ENCODE measurements around the gene LST1. TPM values are rescaled to one million over a fixed set of nuclear protein-coding genes. Genes with fewer than 3 reads are reported as not detected.

LST1 gene
- total and polyA plus RNA-seq, 2 of the 8 experiments (the other 6 are each of a cell fraction or from before 2014, with no cell fraction given), result not detected

DNA sequence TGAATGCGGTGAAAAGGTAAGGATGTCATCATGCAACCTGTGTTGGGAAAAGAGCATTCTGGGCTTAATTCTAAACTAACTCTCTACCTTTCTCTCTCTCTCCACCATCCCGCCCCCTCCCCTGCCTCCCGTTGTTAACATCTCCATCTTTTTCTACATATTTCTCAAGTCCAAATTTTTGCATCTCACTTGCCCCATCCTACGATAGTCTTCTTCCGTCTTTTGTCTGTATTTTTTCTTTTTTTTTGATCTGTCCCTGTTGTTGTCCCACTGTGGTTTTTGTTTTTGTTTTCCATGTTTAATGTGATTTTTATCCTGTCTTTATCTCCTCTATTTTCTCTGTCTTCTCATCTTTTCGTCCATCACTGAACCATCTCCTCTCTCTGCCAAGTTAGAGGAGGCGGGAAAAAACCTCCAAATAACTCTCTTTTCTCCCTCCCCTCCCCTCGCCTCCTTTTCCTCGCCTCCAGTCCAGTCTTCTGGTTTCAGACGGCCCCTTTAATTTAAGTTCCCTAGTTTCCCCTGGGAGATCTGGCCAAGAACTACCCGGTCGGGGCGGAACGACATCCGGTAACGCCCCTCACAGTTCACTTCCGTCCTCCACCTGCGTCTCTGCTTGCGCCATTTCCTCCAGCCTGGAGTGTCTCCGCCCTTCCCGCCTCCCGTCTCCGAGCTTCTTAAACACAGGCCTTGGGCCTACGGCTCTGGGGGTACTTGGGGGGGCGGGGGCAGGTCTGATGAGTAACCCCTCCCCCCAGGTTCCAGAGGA, 38.9 kb upstream of the LST1 start, which contains the start of gene NFKBIL1 (continued):
- TF ChIP-seq FOSL1 (IDR thresholded peaks at IDR 0.05; ENCODE audit: insufficient read depth, low read depth, low read length) (no peak), TEAD4 (IDR thresholded peaks at IDR 0.05; ENCODE audit: low read depth, low read length) (no peak), SRF (IDR thresholded peaks at IDR 0.05; ENCODE audit: low read depth, low read length) (no peak), KDM1A (IDR thresholded peaks at IDR 0.05; ENCODE audit: borderline replicate concordance, low read length) (no peak), RAD21 (IDR thresholded peaks at IDR 0.05 in 1 of 2, conservative IDR thresholded peaks at IDR 0.05 in 1 of 2; ENCODE audit: low read depth in 2 of 2, low read length in 2 of 2) (peak in 1 of 2 experiments; percentile 7; a peak in 1 of 4 replicates), ASH2L (IDR thresholded peaks at IDR 0.05; ENCODE audit: low read length) (no peak), EZH2 (IDR thresholded peaks at IDR 0.05; ENCODE audit: low read depth, low read length, severe bottlenecking) (no peak), TCF12 (IDR thresholded peaks at IDR 0.05; ENCODE audit: low read depth, low read length) (no peak), TAF1 (IDR thresholded peaks at IDR 0.05; ENCODE audit: low read depth, low read length) (peak; percentile 80), RBBP5 (IDR thresholded peaks at IDR 0.05; ENCODE audit: borderline replicate concordance, low read depth, low read length) (0 out of 2 replicates have a peak, but pooled peaks have one; percentile 19), JUND (IDR thresholded peaks at IDR 0.05; ENCODE audit: low read length) (peak; percentile 59; the same call in 1 of the 2 replicates), RNF2 (IDR thresholded peaks at IDR 0.05; ENCODE audit: borderline replicate concordance, low read depth, low read length, missing control alignments, poor library complexity, severe bottlenecking) (no peak), SUZ12 (IDR thresholded peaks at IDR 0.05; ENCODE audit: low read length) (no peak), EGR1 (IDR thresholded peaks at IDR 0.05; ENCODE audit: borderline replicate concordance, low read depth, low read length) (peak; percentile 47; the same call in 1 of the 2 replicates), ZNF274 (IDR thresholded peaks at IDR 0.05; ENCODE audit: borderline replicate concordance, extremely low read depth, low read length) (no peak), NRF1 (IDR thresholded peaks at IDR 0.05; ENCODE audit: low read depth, low read length) (no peak), PHF8 (conservative IDR thresholded peaks at IDR 0.05; ENCODE audit: low read depth, low read length) (peak; percentile 29; the same call in 1 of the 2 replicates), SAP30 (IDR thresholded peaks at IDR 0.05; ENCODE audit: insufficient read depth, insufficient replicate concordance, low read length) (no peak)
- TF ChIP-seq, protein P1, sequence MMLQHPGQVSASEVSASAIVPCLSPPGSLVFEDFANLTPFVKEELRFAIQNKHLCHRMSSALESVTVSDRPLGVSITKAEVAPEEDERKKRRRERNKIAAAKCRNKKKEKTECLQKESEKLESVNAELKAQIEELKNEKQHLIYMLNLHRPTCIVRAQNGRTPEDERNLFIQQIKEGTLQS (IDR thresholded peaks at IDR 0.05; ENCODE audit: insufficient read depth, low read depth, low read length), result no peak
- TF ChIP-seq, protein P2, sequence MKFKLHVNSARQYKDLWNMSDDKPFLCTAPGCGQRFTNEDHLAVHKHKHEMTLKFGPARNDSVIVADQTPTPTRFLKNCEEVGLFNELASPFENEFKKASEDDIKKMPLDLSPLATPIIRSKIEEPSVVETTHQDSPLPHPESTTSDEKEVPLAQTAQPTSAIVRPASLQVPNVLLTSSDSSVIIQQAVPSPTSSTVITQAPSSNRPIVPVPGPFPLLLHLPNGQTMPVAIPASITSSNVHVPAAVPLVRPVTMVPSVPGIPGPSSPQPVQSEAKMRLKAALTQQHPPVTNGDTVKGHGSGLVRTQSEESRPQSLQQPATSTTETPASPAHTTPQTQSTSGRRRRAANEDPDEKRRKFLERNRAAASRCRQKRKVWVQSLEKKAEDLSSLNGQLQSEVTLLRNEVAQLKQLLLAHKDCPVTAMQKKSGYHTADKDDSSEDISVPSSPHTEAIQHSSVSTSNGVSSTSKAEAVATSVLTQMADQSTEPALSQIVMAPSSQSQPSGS (IDR thresholded peaks at IDR 0.05; ENCODE audit: low read length), result 0 out of 2 replicates have a peak, but pooled peaks have one; percentile 17
